HT-29 (cell line): ENCODE measurements around the gene GMDS. TPM values are rescaled to one million over a fixed set of nuclear protein-coding genes. Genes with fewer than 3 reads are reported as not detected.

Experiments
- DNase-seq: peaks from one replicate; pipeline ENCODE4 v3.0.0-alpha.2; 2015; ENCODE audit warnings: low spot score
- total RNA-seq: library from RNA; depleted of rRNA; stranded (reverse); fragments of >200 nt; shearing (Covaris generic); gene quantifications from 2 replicates; pipeline ENCODE4 v1.2.3, GENCODE V29; 2014

Gene GMDS
- total RNA-seq, 1 experiment from 2014 or later: 37.0 TPM

- no peak for DNase-seq
Measured at GRCh38 chr6:1942834-1943233, 302.6 kb downstream of the GMDS start.

GRCh38 chr6:1941534-1941933, 303.9 kb downstream of the GMDS start:
- no peak for DNase-seq

- no peak for DNase-seq
Measured at GRCh38 chr6:1940381-1940780, 305.0 kb downstream of the GMDS start.

GRCh38 chr6:1933292-1933691, 312.1 kb downstream of the GMDS start:
- no peak for DNase-seq

GRCh38 chr6:1931817-1932216, 313.6 kb downstream of the GMDS start:
- no peak for DNase-seq

GRCh38 chr6:1930356-1930755, 315.0 kb downstream of the GMDS start:
- DNase-seq: no peak

GRCh38 chr6:1929931-1930330, 315.5 kb downstream of the GMDS start:
- DNase-seq: no peak

GRCh38 chr6:1925743-1926430, 319.5 kb downstream of the GMDS start:
- DNase-seq: no peak

GRCh38 chr6:1923449-1923848, 322.0 kb downstream of the GMDS start:
- DNase-seq: no peak

- peak; percentile 93 for DNase-seq
Measured at GRCh38 chr6:1917626-1918371, 327.6 kb downstream of the GMDS start.

- DNase-seq: peak; percentile 82
Measured at GRCh38 chr6:1916334-1917070, 328.9 kb downstream of the GMDS start.

GRCh38 chr6:1915226-1915625, 330.2 kb downstream of the GMDS start:
- no peak for DNase-seq

- no peak for DNase-seq
Measured at GRCh38 chr6:1913577-1913976, 331.8 kb downstream of the GMDS start.

GRCh38 chr6:1912731-1913130, 332.7 kb downstream of the GMDS start:
- DNase-seq: no peak

- DNase-seq: no peak
Measured at GRCh38 chr6:1911474-1911873, 333.9 kb downstream of the GMDS start.

GRCh38 chr6:1910621-1911407, 334.6 kb downstream of the GMDS start:
- no peak for DNase-seq

- DNase-seq: no peak
Measured at GRCh38 chr6:1908784-1909183, 336.6 kb downstream of the GMDS start.

GRCh38 chr6:1906609-1907008, 338.8 kb downstream of the GMDS start:
- no peak for DNase-seq

GRCh38 chr6:1906014-1906413, 339.4 kb downstream of the GMDS start:
- no peak for DNase-seq

GRCh38 chr6:1904898-1905297, 340.5 kb downstream of the GMDS start:
- no peak for DNase-seq

- no peak for DNase-seq
Measured at GRCh38 chr6:1904466-1904799, 341.0 kb downstream of the GMDS start.
